Osteoblast (primary cell): ENCODE results near the gene ATG7. TPM values are rescaled to one million over a fixed set of nuclear protein-coding genes. Genes with fewer than 3 reads are reported as not detected.

Experiments used
- DNase-seq: peaks from one replicate; pipeline ENCODE4 v3.0.0; 2011; ENCODE audit warnings: low spot score, mixed read lengths; ENCODE audit not compliant: insufficient read length; ENCODE audit errors: missing footprints
- H2AFZ ChIP-seq: 2 replicates; pipeline ENCODE4 v1.6.0; 2011; ENCODE audit warnings: mild to moderate bottlenecking, low read length
- H3K27ac ChIP-seq: 2 replicates; pipeline ENCODE4 v1.5.1; 2011; ENCODE audit warnings: mild to moderate bottlenecking, low read depth, low read length, moderate library complexity
- H3K27me3 ChIP-seq: 2 replicates; pipeline ENCODE4 v1.6.0; 2012; ENCODE audit warnings: mild to moderate bottlenecking, control low read depth, inconsistent platforms, low read length, moderate library complexity; ENCODE audit not compliant: insufficient read depth
- H3K36me3 ChIP-seq: 2 replicates; pipeline ENCODE4 v1.5.1; 2011; ENCODE audit warnings: mild to moderate bottlenecking, low read length, control low read depth, moderate library complexity; ENCODE audit not compliant: insufficient read depth
- H3K4me1 ChIP-seq: 2 replicates; pipeline ENCODE4 v1.5.1; 2011; ENCODE audit warnings: mild to moderate bottlenecking, low read length, control low read depth, moderate library complexity; ENCODE audit not compliant: insufficient read depth
- H3K4me2 ChIP-seq: 2 replicates; pipeline ENCODE4 v1.6.0; 2011; ENCODE audit warnings: mild to moderate bottlenecking, low read length; ENCODE audit not compliant: insufficient read depth
- H3K4me3 ChIP-seq: fragments of 200-600 bp; sonication (generic); 3 replicates; pipeline ENCODE4 v1.5.1; 2012; ENCODE audit warnings: mild to moderate bottlenecking, low read length, inconsistent platforms; ENCODE audit not compliant: insufficient read depth
- H3K79me2 ChIP-seq: 2 replicates; pipeline ENCODE4 v1.6.0; 2012; ENCODE audit warnings: mild to moderate bottlenecking, low read length, control low read depth, inconsistent platforms; ENCODE audit not compliant: insufficient read depth
- H3K9me3 ChIP-seq: 2 replicates; pipeline ENCODE4 v1.5.1; 2011; ENCODE audit warnings: low read depth, low read length, control low read depth
- H4K20me1 ChIP-seq: 2 replicates; pipeline ENCODE4 v1.6.0; 2012; ENCODE audit warnings: mild to moderate bottlenecking, low read length, control low read depth; ENCODE audit not compliant: insufficient read depth
- total RNA-seq: library from RNA; depleted of rRNA; stranded (reverse); fragments of >200 nt; gene quantifications from 2 replicates; pipeline ENCODE4 v1.2.3, GENCODE V29; 2012
- TF ChIP-seq, protein P1 (sequence below): IDR thresholded peaks from 2 replicates; pipeline ENCODE4 v1.5.1; 2011; ENCODE audit warnings: mild to moderate bottlenecking, low read depth, low read length, moderate library complexity; ENCODE audit errors: extremely low read depth

The ATG7 gene
- total RNA-seq, 1 donor, result 93.4 TPM

GRCh38 chr3:11329777-11330176 is 57.6 kb downstream of the ATG7 start:
- H3K79me2 ChIP-seq, result no peaks in the 10 kb centered on the region
- no peaks in the 10 kb centered on the region for H3K9me3 ChIP-seq
- H2AFZ ChIP-seq, result no peak overlapping the region
- TF ChIP-seq, protein P1, sequence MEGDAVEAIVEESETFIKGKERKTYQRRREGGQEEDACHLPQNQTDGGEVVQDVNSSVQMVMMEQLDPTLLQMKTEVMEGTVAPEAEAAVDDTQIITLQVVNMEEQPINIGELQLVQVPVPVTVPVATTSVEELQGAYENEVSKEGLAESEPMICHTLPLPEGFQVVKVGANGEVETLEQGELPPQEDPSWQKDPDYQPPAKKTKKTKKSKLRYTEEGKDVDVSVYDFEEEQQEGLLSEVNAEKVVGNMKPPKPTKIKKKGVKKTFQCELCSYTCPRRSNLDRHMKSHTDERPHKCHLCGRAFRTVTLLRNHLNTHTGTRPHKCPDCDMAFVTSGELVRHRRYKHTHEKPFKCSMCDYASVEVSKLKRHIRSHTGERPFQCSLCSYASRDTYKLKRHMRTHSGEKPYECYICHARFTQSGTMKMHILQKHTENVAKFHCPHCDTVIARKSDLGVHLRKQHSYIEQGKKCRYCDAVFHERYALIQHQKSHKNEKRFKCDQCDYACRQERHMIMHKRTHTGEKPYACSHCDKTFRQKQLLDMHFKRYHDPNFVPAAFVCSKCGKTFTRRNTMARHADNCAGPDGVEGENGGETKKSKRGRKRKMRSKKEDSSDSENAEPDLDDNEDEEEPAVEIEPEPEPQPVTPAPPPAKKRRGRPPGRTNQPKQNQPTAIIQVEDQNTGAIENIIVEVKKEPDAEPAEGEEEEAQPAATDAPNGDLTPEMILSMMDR, result no peak
- H3K36me3 ChIP-seq, result peaks cover 21% of the 10 kb centered on the region
- no peak overlapping the region for H3K4me2 ChIP-seq
- no peak overlapping the region for H3K27ac ChIP-seq
- H3K4me1 ChIP-seq, result peaks cover 21% of the 10 kb centered on the region
- no peak for DNase-seq
- no peak overlapping the region for H3K4me3 ChIP-seq
- no peaks in the 10 kb centered on the region for H3K27me3 ChIP-seq
- no peaks in the 10 kb centered on the region for H4K20me1 ChIP-seq

- no peaks in the 10 kb centered on the region for H3K79me2 ChIP-seq
- H3K27me3 ChIP-seq, result no peaks in the 10 kb centered on the region
- H3K9me3 ChIP-seq, result no peaks in the 10 kb centered on the region
- H3K4me2 ChIP-seq, result peak overlapping the region; percentile 2
- no peaks in the 10 kb centered on the region for H4K20me1 ChIP-seq
- H3K36me3 ChIP-seq, result peaks cover 22% of the 10 kb centered on the region
- DNase-seq, result peak; percentile 82
- no peak overlapping the region for H3K4me3 ChIP-seq
- TF ChIP-seq, protein P1, result no peak
- H3K27ac ChIP-seq, result peak overlapping the region; percentile 36
- H3K4me1 ChIP-seq, result peaks cover 21% of the 10 kb centered on the region
- H2AFZ ChIP-seq, result no peak overlapping the region
Observed at GRCh38 chr3:11331101-11331500, 58.9 kb downstream of the ATG7 start.

GRCh38 chr3:11335056-11335608 is 62.9 kb downstream of the ATG7 start:
- H3K9me3 ChIP-seq, result no peaks in the 10 kb centered on the region
- peaks cover 16% of the 10 kb centered on the region for H3K36me3 ChIP-seq
- H3K4me2 ChIP-seq, result no peak overlapping the region
- no peaks in the 10 kb centered on the region for H3K27me3 ChIP-seq
- H3K4me1 ChIP-seq, result peaks cover 21% of the 10 kb centered on the region
- TF ChIP-seq, protein P1, result peak; percentile 69
- H3K79me2 ChIP-seq, result no peaks in the 10 kb centered on the region
- H2AFZ ChIP-seq, result no peak overlapping the region
- no peak overlapping the region for H3K27ac ChIP-seq
- no peaks in the 10 kb centered on the region for H4K20me1 ChIP-seq
- DNase-seq, result peak; percentile 86
- H3K4me3 ChIP-seq, result no peak overlapping the region

DNA sequence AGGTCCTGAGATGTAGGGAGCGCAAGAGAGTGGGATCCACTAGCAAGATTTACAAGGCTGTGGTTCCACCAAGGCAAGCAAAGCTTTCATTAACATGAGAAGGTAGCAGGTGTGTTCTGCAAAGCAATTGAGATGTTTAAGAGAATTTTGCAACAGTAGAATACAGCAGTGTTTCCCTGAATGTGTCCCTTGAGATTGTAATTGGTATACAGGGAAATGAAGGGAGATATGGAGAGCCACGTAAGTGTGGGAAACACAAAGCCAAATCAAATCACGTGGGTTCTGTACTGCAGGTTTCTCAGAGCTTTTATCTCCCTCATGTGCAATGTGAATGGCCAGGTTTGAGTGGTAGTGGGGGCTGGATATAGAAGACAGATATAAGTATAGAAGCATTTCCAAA is 67.3 kb downstream of the ATG7 start:
- H3K27ac ChIP-seq, result no peak overlapping the region
- H3K27me3 ChIP-seq, result no peaks in the 10 kb centered on the region
- no peak overlapping the region for H3K4me3 ChIP-seq
- TF ChIP-seq, protein P1, result no peak
- H3K9me3 ChIP-seq, result no peaks in the 10 kb centered on the region
- no peak overlapping the region for H3K4me2 ChIP-seq
- H2AFZ ChIP-seq, result no peak overlapping the region
- no peak for DNase-seq
- H4K20me1 ChIP-seq, result no peaks in the 10 kb centered on the region
- peaks cover under 1% of the 10 kb centered on the region for H3K4me1 ChIP-seq
- peaks cover 25% of the 10 kb centered on the region for H3K36me3 ChIP-seq
- H3K79me2 ChIP-seq, result no peaks in the 10 kb centered on the region
